ENCODE results near the gene ZC3HAV1.

The ZC3HAV1 gene

GRCh38 chr7:139109188-139109982 lies at the start of gene ZC3HAV1:
Gene ZC3HAV1 (minus strand): TSS chr7:139109720. CDS start chr7:139109331, 389 bp downstream.
- Mint-ChIP-seq H3K36me3 (ENCODE audit: low read depth) (no peaks in the 10 kb centered on the region), H3K27ac (no peak within 1 kb of the TSS), H3K4me3 (peak within 1 kb of the TSS; percentile 90), H3K27me3 (ENCODE audit: low read depth, poor library complexity) (peaks cover 50% of the 10 kb centered on the region), H3K9me3 (no peaks in the 10 kb centered on the region), H3K4me1 (peaks cover 16% of the 10 kb centered on the region)
- TF ChIP-seq CTCF (IDR thresholded peaks at IDR 0.05), result no peak
- peak; percentile 72 for DNase-seq

GRCh38 chr7:139153832-139154231 lies 44.3 kb upstream of the ZC3HAV1 start:
- TF ChIP-seq CTCF (IDR thresholded peaks at IDR 0.05), result no peak
- no peak overlapping the region for H3K4me3 Mint-ChIP-seq
- H3K27me3 Mint-ChIP-seq (ENCODE audit: low read depth, poor library complexity), result peaks cover 3% of the 10 kb centered on the region
- H3K36me3 Mint-ChIP-seq (ENCODE audit: low read depth), result peaks cover 28% of the 10 kb centered on the region
- H3K9me3 Mint-ChIP-seq, result no peaks in the 10 kb centered on the region
- H3K4me1 Mint-ChIP-seq, result no peaks in the 10 kb centered on the region
- DNase-seq, result no peak
- no peak overlapping the region for H3K27ac Mint-ChIP-seq

GRCh38 chr7:139152149-139152548 lies 42.6 kb upstream of the ZC3HAV1 start:
- Mint-ChIP-seq H3K27me3 (ENCODE audit: low read depth, poor library complexity) (peaks cover 3% of the 10 kb centered on the region), H3K27ac (no peak overlapping the region)
- no peak for TF ChIP-seq CTCF (IDR thresholded peaks at IDR 0.05)

GRCh38 chr7:139139150-139139549 lies 29.6 kb upstream of the ZC3HAV1 start:
- Mint-ChIP-seq H3K27me3 (ENCODE audit: low read depth, poor library complexity) (no peaks in the 10 kb centered on the region), H3K4me1 (no peaks in the 10 kb centered on the region), H3K4me3 (no peak overlapping the region)

More at GRCh38 chr7:139152149-139152548, 42.6 kb upstream of the ZC3HAV1 start:
- no peak for DNase-seq
- peaks cover 34% of the 10 kb centered on the region for H3K36me3 Mint-ChIP-seq (ENCODE audit: low read depth)
- H3K9me3 Mint-ChIP-seq, result no peaks in the 10 kb centered on the region
- H3K4me1 Mint-ChIP-seq, result no peaks in the 10 kb centered on the region
- H3K4me3 Mint-ChIP-seq, result no peak overlapping the region

GRCh38 chr7:139133335-139134139 lies 24.0 kb upstream of the ZC3HAV1 start:
- TF ChIP-seq CTCF (IDR thresholded peaks at IDR 0.05), result no peak
- H3K27ac Mint-ChIP-seq, result peak overlapping the region; percentile 5
- H3K27me3 Mint-ChIP-seq (ENCODE audit: low read depth, poor library complexity), result peaks cover 18% of the 10 kb centered on the region
- DNase-seq, result peak; percentile 82
- peak overlapping the region; percentile 91 for H3K4me3 Mint-ChIP-seq
- peaks cover 7% of the 10 kb centered on the region for H3K9me3 Mint-ChIP-seq
- H3K4me1 Mint-ChIP-seq, result peaks cover 17% of the 10 kb centered on the region
- no peaks in the 10 kb centered on the region for H3K36me3 Mint-ChIP-seq (ENCODE audit: low read depth)

More at GRCh38 chr7:139139150-139139549, 29.6 kb upstream of the ZC3HAV1 start:
- no peak for TF ChIP-seq CTCF (IDR thresholded peaks at IDR 0.05)
- Mint-ChIP-seq H3K27ac (no peak overlapping the region), H3K36me3 (ENCODE audit: low read depth) (peaks cover 21% of the 10 kb centered on the region), H3K9me3 (no peaks in the 10 kb centered on the region)
- DNase-seq, result no peak

Measured in nephron progenitor cell (in vitro differentiated cells).